Activated CD4-positive, alpha-beta T cell treated with anti-CD3 and anti-CD28 coated beads, Interleukin-10, Interleukin-2, amounts not matched to agents 100 ng/mL and 50 ng/mL, durations not matched to agents 16 hours and 8 hours (primary cell): ENCODE data around the gene CCDC146.
"Not testable (repeated sequence)": the region's sequence is repeated elsewhere in the genome, so short reads cannot be mapped to it uniquely, and the experiment has no call there.

Experiments
- DNase-seq: peaks from one replicate; pipeline ENCODE4 v3.0.0-alpha.2; 2020

CCDC146 gene

GRCh38 chr7:77202481-77202976 is 80.1 kb downstream of the CCDC146 start:
- DNase-seq, result peak; percentile 44

DNA sequence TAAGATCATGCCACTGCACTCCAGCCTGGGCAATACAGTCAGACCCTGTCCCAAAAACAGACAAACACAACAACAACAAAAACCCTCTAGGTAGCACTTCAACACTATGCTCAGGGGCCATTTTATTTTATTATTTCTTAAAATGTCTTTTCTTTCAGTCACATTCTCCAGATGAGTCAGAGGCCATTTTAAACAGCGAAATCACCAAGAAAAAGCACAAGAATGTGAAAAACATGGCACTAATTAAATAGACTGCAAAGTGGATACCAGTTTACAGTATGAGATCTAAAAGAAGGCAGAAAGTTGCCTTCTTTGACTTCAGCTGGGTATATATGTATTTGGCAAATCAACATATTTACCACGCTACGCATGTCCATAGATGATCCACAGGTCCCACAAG is 83.3 kb downstream of the CCDC146 start:
- no peak for DNase-seq

DNA sequence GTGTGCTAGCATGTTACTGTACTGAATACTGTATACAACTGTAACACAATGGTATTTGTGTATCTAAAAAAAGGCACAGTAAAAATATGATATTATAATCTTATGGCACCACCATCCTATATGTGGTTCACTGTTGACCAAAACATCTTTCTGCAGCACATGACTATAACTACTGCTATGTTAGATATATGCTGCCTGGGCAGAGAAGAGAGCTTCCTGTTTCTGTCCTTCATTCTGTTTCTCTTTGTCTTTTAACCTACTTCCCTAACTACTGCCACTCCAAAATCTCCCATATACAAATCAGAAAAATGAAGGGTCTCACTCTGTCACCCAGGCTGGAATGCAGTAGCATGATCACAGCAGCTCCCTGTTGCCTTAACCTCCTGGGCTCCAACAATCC is 86.0 kb downstream of the CCDC146 start:
- no peak for DNase-seq

- DNase-seq, result no peak
Measured at GRCh38 chr7:77209479-77210139, 87.2 kb downstream of the CCDC146 start.

DNA sequence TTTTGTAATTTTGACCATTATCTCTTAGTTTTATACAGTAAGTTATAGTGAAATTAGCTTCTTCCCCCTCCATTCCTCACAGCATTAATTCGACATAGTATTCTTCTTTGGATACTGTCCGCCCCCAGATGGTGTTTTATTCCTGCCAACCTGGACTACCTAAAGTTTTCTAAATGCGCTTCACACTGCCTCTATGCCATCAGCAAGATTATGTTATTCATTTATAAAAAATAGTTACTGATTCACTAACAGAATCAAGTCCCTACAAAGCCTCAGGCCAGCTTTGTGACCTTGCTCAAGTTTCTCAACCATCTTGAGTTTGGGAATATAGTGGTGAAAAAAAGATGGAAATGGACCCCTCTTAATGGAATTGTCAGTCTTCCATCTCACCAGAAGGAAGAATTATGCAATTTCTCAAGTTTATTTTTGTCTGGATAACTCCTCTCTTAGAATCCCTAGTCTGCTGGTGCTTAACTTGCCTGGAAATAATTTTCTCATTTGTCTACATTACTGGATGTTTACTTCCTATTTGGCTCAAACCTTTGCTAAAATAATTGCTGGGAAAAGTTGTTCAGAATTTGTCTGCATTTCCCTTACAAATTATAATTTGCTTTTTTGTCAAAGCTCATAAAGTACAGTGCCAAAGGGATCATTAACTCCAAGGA is 93.9 kb downstream of the CCDC146 start:
- DNase-seq, result no peak

- DNase-seq, result no peak
Measured at GRCh38 chr7:77217474-77218185, 95.2 kb downstream of the CCDC146 start.

DNA sequence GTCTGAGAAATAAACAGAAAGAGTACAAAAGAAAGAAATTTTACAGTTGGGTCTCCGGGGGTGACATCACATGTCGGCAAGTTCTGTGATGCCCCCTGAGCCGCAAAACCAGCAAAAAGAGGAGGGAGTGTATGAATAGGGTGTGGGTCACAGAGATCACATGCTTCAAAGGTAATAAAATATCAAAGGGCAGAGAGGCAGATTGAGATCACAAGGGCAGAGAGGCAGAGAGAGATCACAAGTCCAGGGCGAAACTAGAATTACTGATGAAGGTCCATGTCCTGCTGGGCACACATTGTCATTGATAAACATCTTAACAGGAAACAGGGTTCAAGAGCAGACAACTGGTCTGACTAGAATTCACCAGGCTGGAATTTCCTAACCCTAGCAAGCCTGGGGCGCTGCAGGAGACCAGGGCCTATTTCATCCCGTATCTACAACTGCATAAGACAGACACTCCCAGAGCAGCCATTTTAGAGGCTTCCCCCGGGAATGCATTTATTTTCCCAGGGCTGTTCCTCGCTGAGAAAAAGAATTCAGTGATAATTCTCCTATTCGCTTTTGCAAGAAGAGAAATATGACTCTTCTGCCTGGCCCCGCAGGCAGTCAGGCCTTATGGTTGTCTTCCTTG is 97.4 kb downstream of the CCDC146 start:
- DNase-seq, result not testable (repeated sequence)

DNA sequence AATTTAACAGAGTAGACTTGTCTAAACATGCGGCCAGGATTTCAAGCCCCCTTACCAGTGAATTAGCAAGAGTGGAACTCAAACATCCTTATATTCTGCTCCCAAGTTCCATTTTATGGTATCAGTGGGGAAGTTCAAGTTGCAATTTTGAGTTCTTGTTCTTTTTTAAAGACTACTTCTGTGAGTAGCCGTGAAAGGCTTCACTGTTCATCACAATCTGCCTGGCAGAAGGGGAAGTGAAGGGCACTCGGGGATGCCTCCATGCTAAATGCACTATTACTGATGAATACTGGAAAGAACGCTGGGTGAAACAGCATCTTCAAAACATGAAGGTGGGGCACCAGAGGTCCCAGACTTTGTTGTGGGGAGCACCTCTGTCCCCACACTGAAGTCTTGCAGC is 99.7 kb downstream of the CCDC146 start:
- no peak for DNase-seq

- no peak for DNase-seq
Measured at GRCh38 chr7:77222819-77223218, 100.4 kb downstream of the CCDC146 start.

DNA sequence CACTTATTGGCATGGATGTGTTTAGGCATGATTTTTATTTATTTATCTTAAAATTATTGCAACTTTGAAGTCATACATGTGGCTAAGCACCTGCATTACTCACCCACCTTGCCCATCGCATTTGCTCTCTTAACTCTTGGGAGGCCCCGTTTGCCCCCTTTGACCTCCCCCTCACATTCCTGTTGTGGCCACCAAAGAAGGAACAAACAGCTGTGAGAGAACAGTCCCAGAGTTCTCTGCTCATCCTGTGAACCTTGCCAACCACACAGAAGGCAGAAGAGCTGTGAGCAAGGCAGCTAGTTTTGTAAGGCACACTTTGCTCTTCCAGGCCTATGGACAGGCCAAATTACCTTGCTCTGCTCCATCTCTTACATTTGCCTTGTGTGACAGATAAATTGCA is 100.8 kb downstream of the CCDC146 start:
- no peak for DNase-seq

- DNase-seq, result no peak
Measured at GRCh38 chr7:77226357-77226839, 104.0 kb downstream of the CCDC146 start.

GRCh38 chr7:77228795-77229194 is 106.4 kb downstream of the CCDC146 start:
- DNase-seq, result not testable (repeated sequence)

DNA sequence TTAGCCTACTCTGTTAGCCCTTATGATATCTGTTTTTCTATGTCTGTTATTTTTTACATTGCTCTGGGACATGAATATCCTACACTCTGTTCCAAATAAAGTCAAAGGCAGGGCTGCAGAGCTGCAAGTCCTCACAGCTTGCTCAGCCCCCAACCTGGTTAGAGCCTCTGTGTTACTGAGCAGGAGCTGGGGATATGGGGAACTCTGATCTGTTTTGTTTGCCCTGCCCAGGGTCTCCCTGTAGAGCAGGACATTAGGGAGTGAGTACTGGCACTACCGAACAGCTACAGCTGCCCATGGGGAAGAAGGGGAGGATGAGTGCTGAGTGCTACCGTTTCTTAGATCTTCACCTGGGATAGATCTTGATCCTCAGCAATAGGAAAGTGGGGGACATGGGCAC is 110.1 kb downstream of the CCDC146 start:
- no peak for DNase-seq

GRCh38 chr7:77235276-77235675 is 112.9 kb downstream of the CCDC146 start:
- no peak for DNase-seq

DNA sequence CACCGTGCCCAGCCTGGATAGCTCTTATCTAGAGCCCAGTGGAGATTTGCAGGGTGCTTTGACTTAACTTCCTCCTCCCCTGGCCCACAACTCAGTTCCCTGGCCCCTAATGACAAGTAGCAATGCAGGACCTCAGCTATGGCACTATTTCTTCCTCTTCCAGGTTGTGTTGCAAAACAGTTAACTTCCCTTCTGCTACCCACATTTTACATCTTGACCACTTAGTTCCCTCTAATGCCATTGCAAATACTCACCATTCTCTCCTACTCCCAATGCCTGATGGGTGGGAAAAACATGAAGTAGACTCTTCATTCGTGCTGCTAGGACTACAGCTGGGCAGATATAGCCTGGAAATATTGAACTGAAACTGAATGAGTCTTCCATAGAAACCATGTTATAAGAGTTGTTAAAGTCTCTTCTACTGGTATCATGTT is 116.3 kb downstream of the CCDC146 start:
- DNase-seq, result no peak

DNA sequence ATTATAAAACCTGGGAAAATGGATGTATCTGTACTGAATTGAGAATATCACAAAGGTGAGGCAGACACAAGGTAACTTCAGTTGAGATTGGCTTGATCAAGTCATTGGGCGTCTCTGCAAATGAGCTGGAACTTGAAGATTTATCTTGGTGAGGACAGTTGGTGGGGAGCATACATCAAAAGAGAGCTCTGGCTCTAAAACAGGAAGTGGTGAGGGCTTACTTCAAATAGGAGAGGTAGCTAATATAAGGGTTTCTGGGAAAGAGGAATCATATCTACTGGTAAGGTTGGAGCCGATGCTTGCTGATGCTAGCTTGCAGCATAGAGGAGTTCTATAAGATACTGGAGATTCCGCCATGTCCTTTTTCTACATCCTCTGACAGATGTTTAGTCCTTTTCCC is 117.1 kb downstream of the CCDC146 start:
- DNase-seq, result no peak

DNA sequence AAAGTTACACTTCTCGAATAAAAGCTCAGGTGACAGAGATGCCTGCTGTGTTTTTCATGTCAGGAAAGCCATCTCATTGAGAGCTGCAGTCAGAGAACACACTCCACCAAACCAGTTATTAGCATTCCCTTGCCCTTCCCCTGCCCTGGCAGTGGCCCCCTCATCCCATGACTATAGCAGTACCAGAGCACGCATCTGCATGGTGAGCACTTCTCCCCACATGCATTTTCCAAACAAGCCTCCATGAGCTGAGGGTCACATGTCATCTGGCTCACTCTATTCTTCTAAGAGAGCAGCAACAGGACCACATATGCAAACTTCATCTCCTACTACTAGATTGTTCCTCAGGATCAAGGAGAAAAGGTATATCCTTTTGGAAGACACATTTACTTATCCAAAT is 119.7 kb downstream of the CCDC146 start:
- no peak for DNase-seq

DNA sequence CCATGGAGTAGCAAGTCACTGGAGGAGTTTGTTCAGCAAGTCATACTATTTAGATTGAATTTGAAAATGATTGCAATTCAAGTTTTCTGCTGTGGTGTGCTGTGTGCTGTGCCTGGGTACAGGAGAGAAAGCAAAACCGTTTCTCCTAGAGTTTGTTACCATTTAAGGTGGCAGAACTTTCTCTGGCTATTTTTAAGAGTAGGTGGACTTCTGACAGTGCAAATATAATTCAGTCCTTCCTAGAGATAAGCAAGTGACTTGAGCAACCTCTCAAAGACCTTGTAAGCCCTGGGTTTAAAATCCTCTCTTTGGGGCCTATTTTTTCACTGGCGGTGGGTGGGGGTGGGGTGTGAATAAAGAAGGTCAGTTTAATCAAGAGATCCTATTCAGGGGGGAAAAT is 120.1 kb downstream of the CCDC146 start:
- DNase-seq, result no peak

DNA sequence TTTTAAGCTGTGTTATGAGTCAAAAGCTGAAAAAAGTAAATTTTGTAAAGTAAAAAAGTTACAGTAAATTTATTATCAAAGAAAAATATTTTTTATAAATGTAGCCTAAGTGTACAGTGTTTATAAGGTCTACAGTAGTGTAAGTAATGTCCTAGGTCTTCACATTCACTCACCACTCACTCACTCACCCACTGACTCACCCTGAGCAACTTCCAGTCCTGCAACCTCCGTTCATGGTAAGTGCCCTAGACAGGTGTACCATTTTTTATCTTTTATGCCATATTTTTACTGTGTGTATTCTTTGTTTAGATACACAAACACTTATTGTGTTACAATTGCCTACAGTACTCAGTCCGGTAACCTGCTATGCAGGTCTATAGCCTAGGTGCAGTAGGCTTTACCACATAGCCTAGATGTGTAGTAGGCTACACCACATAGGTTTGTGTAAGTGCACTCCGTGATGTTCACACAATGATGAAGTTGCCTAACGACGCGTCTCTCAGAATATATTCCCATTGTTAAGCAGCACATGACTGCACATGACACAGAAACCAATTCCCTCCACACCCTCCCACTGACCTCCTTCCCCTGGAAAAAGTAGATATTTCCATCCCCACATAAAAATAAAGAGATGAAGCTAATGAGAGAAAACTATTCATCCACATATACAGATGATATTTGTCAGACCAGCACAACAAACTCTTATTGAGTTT is 122.0 kb downstream of the CCDC146 start:
- no peak for DNase-seq

DNA sequence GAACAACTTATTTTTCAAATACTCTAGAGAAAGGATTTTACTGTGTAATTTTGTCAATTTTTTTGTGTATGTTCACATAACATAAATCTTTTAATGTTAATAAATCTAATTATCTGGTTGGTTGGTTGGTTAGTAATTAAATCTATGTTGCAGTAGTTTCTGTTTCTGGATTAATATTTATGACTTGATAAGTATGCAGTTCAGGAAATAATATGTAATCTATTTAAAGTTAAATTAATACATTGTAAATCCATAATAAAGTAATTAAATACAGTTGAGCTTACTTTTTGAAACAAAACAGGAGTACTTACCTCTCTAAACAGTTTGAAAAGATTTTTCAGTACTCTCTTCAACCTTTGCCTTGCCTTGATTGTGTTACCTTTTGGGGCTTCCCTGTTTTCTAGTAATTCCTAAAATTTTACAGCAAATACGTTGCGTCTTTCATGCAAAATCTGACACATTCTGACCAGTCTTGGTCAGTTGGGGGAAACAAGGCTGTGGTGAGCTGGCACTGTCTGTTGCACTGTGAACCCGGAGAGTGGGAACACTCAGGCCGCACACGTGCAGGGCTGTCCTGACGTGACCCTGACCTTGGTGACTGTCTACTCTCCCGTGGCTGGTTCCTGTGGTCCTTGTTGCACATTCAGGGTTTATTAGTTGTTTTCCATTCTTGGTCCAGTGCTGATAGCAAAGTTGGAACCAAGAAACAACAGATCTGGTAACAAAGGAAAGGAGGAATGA is 122.8 kb downstream of the CCDC146 start:
- no peak for DNase-seq

DNA sequence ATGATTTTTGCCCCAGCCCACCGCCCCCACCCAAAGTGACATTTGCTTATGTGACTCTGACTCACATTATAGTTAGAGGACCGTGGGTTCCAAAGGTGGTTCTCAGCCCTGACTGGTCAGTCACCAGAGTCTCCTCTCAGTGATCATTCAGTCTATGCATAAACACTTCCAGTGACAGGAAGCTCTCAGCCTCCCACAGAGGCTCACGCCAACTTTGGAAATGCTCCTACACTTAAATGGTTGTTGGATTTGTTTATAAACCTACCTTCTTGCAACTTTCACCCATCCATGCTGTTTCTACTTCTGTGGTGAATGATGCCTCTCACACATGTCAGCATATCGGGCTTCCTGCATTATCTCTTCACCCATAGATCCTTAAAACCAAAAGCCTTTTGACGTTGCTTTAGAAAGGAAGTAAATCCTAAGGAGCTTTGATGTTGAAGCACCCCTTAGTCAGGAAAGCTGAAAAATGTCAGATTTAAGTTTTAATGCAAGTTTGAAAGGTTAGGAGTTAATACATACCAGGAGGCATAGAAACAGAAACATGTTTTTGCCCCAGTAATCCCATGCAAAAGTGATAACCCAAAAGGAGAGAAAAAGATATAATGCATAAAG is 123.7 kb downstream of the CCDC146 start:
- DNase-seq, result no peak
